Cardiac fibroblast (primary cell): ENCODE measurements around the gene SCGB1D2.

ENCODE experiments used
- DNase-seq, 2 donors: peaks; one replicate each; pipeline versions ENCODE4 v3.0.0 to v3.0.0-alpha.2; 2010; ENCODE audit warnings: low read depth in 2 of 2
- H3K4me3 ChIP-seq, 2 donors: replicated peaks in 1 of 2; 1 replicate in 1 of 2; 2 replicates in 1 of 2; pipeline ENCODE4 v1.5.1; 2011; ENCODE audit warnings: low read depth in 2 of 2, low read length in 2 of 2, mild to moderate bottlenecking in 2 of 2, moderate library complexity in 1 of 2
- CTCF ChIP-seq: IDR thresholded peaks from one replicate; pipeline ENCODE4 v1.5.1; 2011; ENCODE audit warnings: low read depth, mild to moderate bottlenecking, low read length, inconsistent platforms

The SCGB1D2 gene

GRCh38 chr11:62256281-62256680, 14.2 kb downstream of the SCGB1D2 start:
- peak in 1 of 2 donors; percentile 37 for DNase-seq
- no peak for TF ChIP-seq CTCF
- no peak overlapping the region for H3K4me3 ChIP-seq

- H3K4me3 ChIP-seq = no peak overlapping the region
- DNase-seq = no peak
- TF ChIP-seq CTCF = no peak
Observed at GRCh38 chr11:62260261-62260953, 18.4 kb downstream of the SCGB1D2 start.

GRCh38 chr11:62264004-62264403, 22.0 kb downstream of the SCGB1D2 start:
- TF ChIP-seq CTCF = no peak
- peak in 1 of 2 donors; percentile 76 for DNase-seq
- H3K4me3 ChIP-seq = no peak overlapping the region

- no peak overlapping the region for H3K4me3 ChIP-seq
- peak in 1 of 2 donors; percentile 80 for DNase-seq
- TF ChIP-seq CTCF = no peak
Observed at GRCh38 chr11:62266558-62266957, 24.5 kb downstream of the SCGB1D2 start.

GRCh38 chr11:62267050-62267449, 25.0 kb downstream of the SCGB1D2 start:
- H3K4me3 ChIP-seq = no peak overlapping the region
- no peak for TF ChIP-seq CTCF
- DNase-seq = no peak

- peak in 1 of 2 donors; percentile 50 for DNase-seq
- TF ChIP-seq CTCF = no peak
- H3K4me3 ChIP-seq = no peak overlapping the region
Observed at GRCh38 chr11:62267576-62267975, 25.5 kb downstream of the SCGB1D2 start.
